Effector memory CD8-positive, alpha-beta T cell (primary cell): Measurements from ENCODE around the gene VPS35.
"Not testable (repeated sequence)": the region's sequence is repeated elsewhere in the genome, so short reads cannot be mapped to it uniquely, and the experiment has no call there.

ENCODE experiments used
- ATAC-seq: fragments of 150-1000 bp; cut with Tn5 transposase; replicated peaks from 2 replicates; pipeline ENCODE4 v1.10.0; 2021; ENCODE audit warnings: mild to moderate bottlenecking, moderate library complexity
- DNase-seq, 3 experiments: peaks; one replicate each; pipeline ENCODE4 v3.0.0; 2021
- H3K27ac Mint-ChIP-seq, 2 donors: one replicate each; pipeline ENCODE4 v1.8.0; 2022; ENCODE audit warnings: mild to moderate bottlenecking in 2 of 2, mixed read lengths in 2 of 2, moderate library complexity in 2 of 2
- H3K27me3 Mint-ChIP-seq, 2 donors: one replicate each; pipeline ENCODE4 v1.8.0; 2022; ENCODE audit warnings: mixed read lengths in 2 of 2
- H3K36me3 Mint-ChIP-seq: one replicate; pipeline ENCODE4 v1.8.0; 2022; ENCODE audit warnings: mild to moderate bottlenecking, moderate library complexity, mixed read lengths; ENCODE audit not compliant: insufficient read depth
- H3K4me1 Mint-ChIP-seq, 2 donors: one replicate each; pipeline ENCODE4 v1.8.0; 2022; ENCODE audit warnings: low read depth in 2 of 2, mixed read lengths in 2 of 2
- H3K4me3 Mint-ChIP-seq, 2 donors: one replicate each; pipeline ENCODE4 v1.8.0; 2022; ENCODE audit warnings: mild to moderate bottlenecking in 2 of 2, mixed read lengths in 2 of 2, moderate library complexity in 2 of 2
- H3K9me3 Mint-ChIP-seq, 2 donors: one replicate each; pipeline ENCODE4 v1.8.0; 2022; ENCODE audit warnings: mixed read lengths in 2 of 2

Gene VPS35

DNA sequence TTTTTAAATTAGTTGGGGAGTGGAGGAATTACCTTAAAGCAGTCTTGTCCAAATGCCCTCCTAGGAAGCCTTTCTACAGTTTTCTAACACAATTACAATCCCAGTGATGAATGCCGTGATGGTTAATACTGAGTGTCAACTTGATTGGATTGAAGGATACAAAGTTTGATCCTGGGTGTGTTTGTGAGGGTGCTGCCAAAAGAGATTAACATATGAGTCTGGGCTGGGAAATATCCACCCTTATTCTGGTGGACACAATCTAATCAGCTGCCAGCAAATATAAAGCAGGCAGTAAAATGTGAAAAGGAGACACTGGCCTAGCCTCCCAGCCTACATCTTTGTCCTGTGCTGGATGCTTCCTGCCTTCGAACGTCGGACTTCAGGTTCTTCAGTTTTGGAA, 12.6 kb upstream of the VPS35 start:
- peaks cover 9% of the 10 kb centered on the region for H3K36me3 Mint-ChIP-seq
- no peaks in the 10 kb centered on the region for H3K9me3 Mint-ChIP-seq
- no peaks in the 10 kb centered on the region for H3K27me3 Mint-ChIP-seq
- no peak overlapping the region for H3K27ac Mint-ChIP-seq
- DNase-seq (no peak), ATAC-seq (no peak)
- H3K4me3 Mint-ChIP-seq = no peak overlapping the region
- H3K4me1 Mint-ChIP-seq = no peaks in the 10 kb centered on the region

DNA sequence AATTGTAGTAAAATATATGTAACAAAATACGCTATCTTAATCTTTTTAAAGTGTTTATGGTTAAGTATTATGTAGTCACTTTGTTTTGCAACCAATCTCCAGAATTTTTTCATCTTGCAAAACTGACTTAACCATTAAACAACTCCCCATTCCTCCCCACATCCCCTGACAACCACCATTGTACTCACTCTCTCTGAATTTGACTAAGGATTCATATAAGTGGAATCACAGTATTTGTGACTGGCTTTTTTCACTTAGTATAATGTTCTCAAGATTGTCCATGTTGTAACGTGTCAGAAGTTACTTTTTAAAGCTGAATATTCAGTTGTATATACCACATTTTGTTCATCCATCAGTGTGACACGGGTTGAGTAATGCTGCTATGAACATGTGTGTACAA, 11.1 kb upstream of the VPS35 start:
- H3K27me3 Mint-ChIP-seq = no peaks in the 10 kb centered on the region
- ATAC-seq = no peak
- no peaks in the 10 kb centered on the region for H3K9me3 Mint-ChIP-seq
- H3K4me3 Mint-ChIP-seq = no peak overlapping the region
- H3K4me1 Mint-ChIP-seq = no peaks in the 10 kb centered on the region
- peaks cover 9% of the 10 kb centered on the region for H3K36me3 Mint-ChIP-seq
- no peak for DNase-seq
- no peak overlapping the region for H3K27ac Mint-ChIP-seq

DNA sequence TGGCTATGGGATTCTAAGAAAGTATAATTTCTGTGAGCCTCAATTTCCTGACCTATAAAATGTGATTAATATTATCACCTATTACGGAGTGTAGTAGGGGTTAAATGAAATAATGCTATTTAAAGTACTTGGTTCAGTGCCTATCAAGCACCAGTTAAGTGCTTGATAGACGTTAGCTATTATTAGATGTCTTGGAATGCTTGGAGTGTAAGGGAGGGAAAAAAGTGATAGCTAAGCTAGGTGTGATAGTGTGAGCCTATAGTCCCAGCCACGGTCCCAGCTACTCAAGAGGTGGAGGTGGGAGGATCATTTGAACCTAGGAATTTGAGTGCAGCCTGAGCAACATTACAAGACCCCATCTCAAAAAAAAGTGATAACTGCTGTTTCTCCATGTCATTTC, 8.0 kb upstream of the VPS35 start:
- Mint-ChIP-seq H3K27me3 (no peaks in the 10 kb centered on the region), H3K4me3 (no peak overlapping the region), H3K4me1 (no peaks in the 10 kb centered on the region), H3K36me3 (peaks cover 9% of the 10 kb centered on the region), H3K27ac (no peak overlapping the region), H3K9me3 (no peaks in the 10 kb centered on the region)
- ATAC-seq (no peak), DNase-seq (no peak)

DNA sequence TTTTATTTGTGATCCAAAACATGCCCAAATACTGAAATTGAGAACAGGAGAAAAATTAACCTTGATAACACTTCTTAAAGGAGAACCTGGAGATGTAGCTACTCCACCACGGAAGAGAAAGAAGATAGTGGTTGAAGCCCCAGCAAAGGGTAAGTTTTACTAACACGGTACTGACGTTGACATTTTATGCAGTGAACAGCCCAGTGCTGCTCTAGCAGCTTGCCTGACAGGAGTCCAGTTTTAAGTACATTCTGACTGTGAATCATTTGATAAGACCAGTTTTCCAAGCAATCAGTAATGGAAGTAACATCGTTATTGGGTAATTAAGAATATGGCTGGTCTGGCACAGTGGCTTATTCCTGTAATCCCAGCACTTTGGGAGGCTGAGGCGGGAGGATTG, 7.0 kb upstream of the VPS35 start:
- Mint-ChIP-seq H3K27me3 (no peaks in the 10 kb centered on the region), H3K4me1 (peaks cover 0 to 2% of the 10 kb centered on the region in 2 donors), H3K27ac (no peak overlapping the region), H3K36me3 (peaks cover 9% of the 10 kb centered on the region), H3K4me3 (no peak overlapping the region), H3K9me3 (no peaks in the 10 kb centered on the region)
- ATAC-seq (no peak), DNase-seq (no peak)

DNA sequence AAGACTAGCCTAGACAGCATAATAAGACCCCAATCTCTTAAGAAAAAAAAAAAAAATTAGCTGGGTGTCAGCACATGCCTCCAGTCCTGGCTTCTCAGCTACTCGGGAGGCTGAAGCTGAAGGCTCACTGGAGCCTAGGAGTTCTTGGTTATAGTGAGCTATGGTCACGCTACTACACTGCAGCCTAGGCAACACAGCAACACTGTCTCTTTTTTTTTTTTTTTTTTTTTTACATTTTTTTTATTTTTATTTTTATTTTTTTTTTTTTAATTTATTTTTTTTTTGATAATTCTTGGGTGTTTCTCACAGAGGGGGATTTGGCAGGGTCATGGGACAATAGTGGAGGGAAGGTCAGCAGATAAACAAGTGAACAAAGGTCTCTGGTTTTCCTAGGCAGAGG, 4.6 kb upstream of the VPS35 start:
- Mint-ChIP-seq H3K36me3 (peaks cover 9% of the 10 kb centered on the region), H3K9me3 (no peaks in the 10 kb centered on the region), H3K4me1 (peaks cover 0 to 2% of the 10 kb centered on the region in 2 donors), H3K4me3 (no peak overlapping the region), H3K27ac (no peak overlapping the region), H3K27me3 (no peaks in the 10 kb centered on the region)
- ATAC-seq = no peak
- DNase-seq = no peak

DNA sequence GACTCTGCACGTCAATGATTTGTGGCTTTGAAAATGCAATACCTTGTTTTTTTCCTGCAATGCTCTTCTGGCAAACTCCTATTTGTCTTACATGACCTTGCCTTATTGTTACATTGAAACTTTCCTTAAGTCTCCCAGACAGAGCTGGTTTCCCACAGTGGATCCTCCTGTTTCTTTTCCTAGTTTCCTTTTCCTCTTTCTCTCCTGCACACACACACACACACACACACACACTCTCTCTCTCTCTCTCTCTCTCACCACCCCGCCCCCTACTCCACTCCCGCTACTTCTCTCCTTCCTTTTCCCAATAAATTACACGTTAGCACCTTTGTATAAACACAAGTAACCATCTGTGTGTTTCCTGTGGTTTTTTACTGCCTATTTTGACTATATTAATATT, 2.7 kb upstream of the VPS35 start:
- ATAC-seq = no peak
- Mint-ChIP-seq H3K36me3 (no peaks in the 10 kb centered on the region), H3K27me3 (no peaks in the 10 kb centered on the region), H3K4me3 (no peak overlapping the region), H3K9me3 (no peaks in the 10 kb centered on the region), H3K4me1 (peaks cover 18% of the 10 kb centered on the region in 2 donors), H3K27ac (peak overlapping the region; percentile 69 to 71)
- no peak for DNase-seq

DNA sequence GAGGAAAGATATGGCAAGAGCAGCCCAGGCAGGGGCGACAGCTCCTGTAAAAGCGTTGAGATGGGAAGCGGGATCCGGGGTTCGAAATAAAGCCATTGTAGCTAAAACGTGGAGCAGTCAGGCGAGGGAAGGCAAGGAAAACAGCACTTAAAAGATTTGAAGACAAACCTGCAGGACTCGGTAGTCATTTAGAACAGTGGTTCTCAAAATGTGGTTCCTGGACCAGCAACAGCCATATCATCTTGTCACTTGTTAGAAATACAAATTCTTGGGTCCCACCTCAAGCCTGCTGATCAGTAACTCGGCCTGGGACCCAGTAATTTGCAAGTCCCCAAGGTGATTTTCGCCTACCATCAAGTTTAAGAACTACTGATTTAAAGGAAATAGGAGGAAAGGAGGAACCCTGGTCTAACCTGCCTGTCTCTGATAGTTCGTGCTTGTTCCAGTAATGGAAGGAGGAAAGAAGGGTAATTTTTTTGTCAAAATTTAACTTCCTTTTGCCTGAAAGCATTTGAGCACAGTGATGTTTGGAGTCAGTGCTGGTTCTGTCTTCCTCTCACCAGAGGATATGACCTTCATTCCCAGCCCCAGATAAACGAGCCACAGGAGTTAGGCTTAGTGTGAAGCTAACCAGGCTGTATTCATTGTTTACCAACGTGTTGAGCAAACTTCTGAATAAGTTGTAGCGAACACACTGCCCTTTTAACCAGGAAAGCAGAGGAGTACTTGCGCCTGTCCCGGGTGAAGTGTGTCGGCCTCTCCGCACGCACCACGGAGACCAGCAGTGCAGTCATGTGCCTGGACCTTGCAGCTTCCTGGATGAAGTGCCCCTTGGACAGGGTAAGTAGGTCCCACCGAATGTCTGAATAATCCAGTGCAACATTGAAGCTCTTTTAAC, 1.6 kb upstream of the VPS35 start:
- no peaks in the 10 kb centered on the region for H3K27me3 Mint-ChIP-seq
- ATAC-seq (no peak), DNase-seq (no peak)
- no peaks in the 10 kb centered on the region for H3K9me3 Mint-ChIP-seq
- H3K4me1 Mint-ChIP-seq = peaks cover 21 to 24% of the 10 kb centered on the region in 2 donors
- no peak overlapping the region for H3K4me3 Mint-ChIP-seq
- peak overlapping the region in 1 of 2 donors; percentile 25 for H3K27ac Mint-ChIP-seq
- H3K36me3 Mint-ChIP-seq = no peaks in the 10 kb centered on the region

DNA sequence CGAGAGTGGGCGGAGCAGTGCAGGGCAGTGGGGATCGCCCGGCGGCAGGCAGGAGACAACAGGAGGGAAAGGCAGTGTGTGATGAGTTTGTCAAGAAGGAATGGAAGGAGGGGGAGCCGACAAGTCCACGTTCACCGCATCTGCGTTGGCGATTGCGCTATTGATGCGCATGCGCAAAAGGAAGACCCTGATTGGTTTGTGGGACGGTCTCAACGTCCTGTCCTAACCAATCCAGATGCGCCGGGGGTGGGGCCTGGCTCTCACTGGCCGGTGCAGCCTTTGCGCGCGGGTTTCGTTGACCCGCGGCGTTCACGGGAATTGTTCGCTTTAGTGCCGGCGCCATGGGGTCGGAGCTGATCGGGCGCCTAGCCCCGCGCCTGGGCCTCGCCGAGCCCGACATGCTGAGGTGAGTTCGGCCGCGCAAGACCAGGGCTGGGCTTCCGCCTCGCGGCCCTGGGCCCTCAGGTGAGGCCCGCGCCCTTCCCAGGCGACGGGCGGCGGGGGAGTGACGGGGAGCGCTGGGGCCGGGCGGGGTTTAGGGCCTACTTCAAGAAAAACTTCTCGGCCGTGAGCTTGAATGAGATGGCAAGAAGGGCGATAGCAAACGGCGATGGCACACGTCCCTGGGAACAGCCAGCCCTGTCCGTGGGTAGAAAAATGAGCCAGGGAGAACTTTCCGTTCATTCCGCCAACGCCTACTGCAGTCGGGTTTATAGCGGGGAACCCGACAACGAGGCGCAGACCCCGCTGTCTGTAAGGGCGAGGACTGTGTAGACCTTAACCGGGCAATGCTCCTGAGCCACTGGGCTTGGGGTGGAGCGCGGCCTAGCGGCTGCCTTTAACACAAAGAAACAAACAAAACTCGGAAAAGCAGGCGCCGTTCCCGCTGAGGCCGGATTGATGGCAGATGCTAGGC, 645 bp upstream of the VPS35 start, which contains the start of gene ORC6:
Gene ORC6, plus strand, starts transcription at position 295 of the 916 bp plus-strand sequence. Its CDS starts 47 bp downstream, at position 342.
- Mint-ChIP-seq H3K27me3 (no peaks in the 10 kb centered on the region), H3K9me3 (no peaks in the 10 kb centered on the region), H3K4me1 (peaks cover 23 to 27% of the 10 kb centered on the region in 2 donors), H3K27ac (no peak within 1 kb of the TSS), H3K36me3 (no peaks in the 10 kb centered on the region), H3K4me3 (no peak within 1 kb of the TSS)
- ATAC-seq (peak; percentile 74), DNase-seq (peak; percentile 94 to 97 (median 95))

DNA sequence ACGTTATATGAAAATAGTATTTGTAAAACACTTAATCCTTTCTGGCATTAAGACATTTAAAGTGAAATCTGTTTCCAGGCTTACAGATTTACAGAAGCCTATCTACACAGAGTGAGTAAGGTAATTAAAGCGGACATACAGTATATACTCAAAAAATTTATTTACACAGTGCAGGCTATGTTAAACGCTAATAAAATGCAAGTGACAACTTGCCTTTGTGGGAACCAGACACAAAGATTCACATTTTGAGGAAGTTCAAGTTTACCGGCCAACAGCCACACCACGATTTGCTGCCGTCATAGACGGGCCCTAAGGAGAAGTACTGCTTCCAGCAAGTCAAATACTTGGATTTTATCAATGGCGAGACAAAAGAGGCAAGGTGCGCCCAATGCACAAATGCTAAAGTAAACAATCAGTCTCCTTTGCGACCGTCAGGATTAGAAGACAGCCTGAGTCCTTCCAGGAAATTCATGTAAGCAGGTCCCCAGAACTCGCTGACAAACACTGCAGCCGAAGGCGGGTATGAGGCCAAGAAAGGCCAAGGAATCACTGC, 801 bp downstream of the VPS35 start:
- ATAC-seq (no peak), DNase-seq (no peak)
- Mint-ChIP-seq H3K4me1 (peaks cover 29 to 40% of the 10 kb centered on the region in 2 donors), H3K27ac (no peak overlapping the region), H3K36me3 (no peaks in the 10 kb centered on the region), H3K9me3 (no peaks in the 10 kb centered on the region), H3K4me3 (no peak overlapping the region), H3K27me3 (no peaks in the 10 kb centered on the region)

DNA sequence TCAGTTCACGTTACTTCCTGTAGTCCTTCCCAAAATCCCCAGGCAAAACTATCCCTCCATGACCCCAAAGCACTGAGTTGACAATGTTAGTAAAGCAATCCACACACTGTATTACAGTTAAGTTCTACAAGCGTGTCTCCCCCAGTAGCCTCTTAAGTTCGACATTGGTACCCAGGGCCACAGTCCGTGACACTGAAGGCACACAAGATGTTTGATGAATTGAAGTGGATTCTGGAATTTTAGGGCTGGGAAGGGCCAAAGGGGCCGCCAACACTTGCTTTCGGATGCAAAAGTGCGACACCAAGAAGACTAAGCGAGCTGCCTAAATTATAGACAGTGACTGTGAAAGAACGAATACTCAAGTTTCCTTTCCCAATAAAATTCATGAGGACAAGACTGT, 1.5 kb downstream of the VPS35 start:
- H3K27ac Mint-ChIP-seq = no peak overlapping the region
- H3K4me1 Mint-ChIP-seq = peaks cover 29 to 44% of the 10 kb centered on the region in 2 donors
- ATAC-seq (no peak), DNase-seq (no peak)
- H3K9me3 Mint-ChIP-seq = no peaks in the 10 kb centered on the region
- H3K36me3 Mint-ChIP-seq = no peaks in the 10 kb centered on the region
- H3K4me3 Mint-ChIP-seq = no peak overlapping the region
- no peaks in the 10 kb centered on the region for H3K27me3 Mint-ChIP-seq

DNA sequence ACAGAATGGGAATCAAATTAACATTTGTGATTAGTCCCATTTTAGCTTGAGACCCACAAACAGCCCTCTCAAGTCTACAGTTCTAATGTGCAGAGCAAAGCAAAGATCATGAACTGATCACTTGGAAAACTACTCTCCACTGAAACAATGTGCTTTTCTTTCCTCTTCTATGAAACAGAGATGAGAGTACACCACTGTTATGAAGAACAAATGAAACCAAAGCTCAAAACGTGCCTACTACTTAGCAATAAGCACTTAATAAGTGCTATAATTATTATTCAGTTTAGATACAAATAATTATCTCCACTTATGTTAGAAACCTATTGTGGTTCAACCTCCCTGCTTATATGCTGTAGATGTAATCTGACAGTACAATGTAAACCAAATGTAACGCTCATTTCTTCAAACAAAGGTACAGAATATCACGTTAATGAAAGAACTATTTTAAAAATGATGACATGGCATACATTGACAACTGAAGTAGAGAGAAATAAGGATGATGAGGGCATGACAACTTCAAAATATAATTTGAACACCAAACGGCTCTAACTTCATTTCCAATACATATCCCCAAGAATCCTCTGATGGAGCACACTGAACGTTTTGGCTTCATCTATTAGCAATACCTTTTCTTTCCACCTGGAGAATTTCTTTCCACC, 2.0 kb downstream of the VPS35 start:
- ATAC-seq (no peak), DNase-seq (no peak)
- no peak overlapping the region for H3K4me3 Mint-ChIP-seq
- H3K27me3 Mint-ChIP-seq = no peaks in the 10 kb centered on the region
- H3K9me3 Mint-ChIP-seq = no peaks in the 10 kb centered on the region
- H3K27ac Mint-ChIP-seq = no peak overlapping the region
- peaks cover 32 to 48% of the 10 kb centered on the region in 2 donors for H3K4me1 Mint-ChIP-seq
- no peaks in the 10 kb centered on the region for H3K36me3 Mint-ChIP-seq

DNA sequence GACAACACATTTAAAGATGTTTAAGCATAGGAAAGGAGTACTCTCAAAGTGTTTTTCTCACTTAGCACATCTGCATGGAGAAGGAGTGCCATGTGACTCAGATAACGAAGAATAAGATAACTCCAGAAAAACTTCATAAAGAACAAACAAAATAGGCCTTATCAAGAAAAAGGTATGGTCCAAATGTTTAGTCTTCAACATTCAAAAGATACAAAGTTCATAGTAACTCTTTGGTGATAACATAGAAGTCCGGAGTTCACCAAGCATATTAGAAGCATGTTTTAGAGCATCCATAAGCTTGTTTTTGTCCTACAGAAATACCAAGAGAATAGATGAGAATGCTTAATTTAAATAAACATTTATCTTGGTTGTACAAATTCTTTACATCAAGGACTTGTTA, 7.1 kb downstream of the VPS35 start:
- H3K4me3 Mint-ChIP-seq, H3K27ac Mint-ChIP-seq: not testable (repeated sequence)

DNA sequence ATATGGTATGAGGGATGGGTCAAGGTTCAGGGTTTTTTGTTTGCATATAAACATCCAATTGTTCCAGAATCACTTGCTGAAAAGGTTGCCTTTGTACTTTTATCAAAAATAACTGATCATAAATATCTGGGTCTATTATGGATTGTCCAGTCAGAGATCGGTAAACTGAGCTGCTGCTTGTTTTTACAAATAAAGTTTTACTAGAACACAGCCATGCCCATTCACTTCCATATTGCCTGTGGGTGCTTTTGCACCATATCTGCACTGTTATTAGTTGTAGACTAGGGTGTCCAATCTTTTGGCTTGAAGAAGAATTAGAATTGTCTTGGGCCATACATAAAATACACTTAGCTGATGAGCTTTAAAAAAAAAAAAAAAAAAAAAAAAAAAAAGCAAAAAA, 11.0 kb downstream of the VPS35 start:
- peak overlapping the region in 1 of 2 donors; percentile 22 for H3K27ac Mint-ChIP-seq
- not testable (repeated sequence) for ATAC-seq, H3K9me3 Mint-ChIP-seq, DNase-seq, H3K27me3 Mint-ChIP-seq, H3K4me3 Mint-ChIP-seq, H3K4me1 Mint-ChIP-seq
- peaks cover 80% of the 10 kb centered on the region for H3K36me3 Mint-ChIP-seq

More for the DNA sequence above, 7.1 kb downstream of the VPS35 start:
- not testable (repeated sequence) for DNase-seq, ATAC-seq, H3K9me3 Mint-ChIP-seq, H3K27me3 Mint-ChIP-seq
- H3K36me3 Mint-ChIP-seq = peaks cover 42% of the 10 kb centered on the region
- H3K4me1 Mint-ChIP-seq = peaks cover 16 to 32% of the 10 kb centered on the region in 2 donors
